Activated CD8-positive, alpha-beta memory T cell treated with anti-CD3 and anti-CD28 coated beads for 36 hours (primary cell): Measurements from ENCODE around the gene FAM234A. TPM values are rescaled to one million over a fixed set of nuclear protein-coding genes. Genes with fewer than 3 reads are reported as not detected.
"Not testable (repeated sequence)": the region's sequence is repeated elsewhere in the genome, so short reads cannot be mapped to it uniquely, and the experiment has no call there.

Experiments used
- CTCF ChIA-PET: fragments of 350-600 bp; sonication (Branson Sonifier 250); formaldehyde crosslinking; loops from one replicate; lab custom pipeline; 2021; ENCODE audit warnings: antibody characterized with exemption; lab: Charles Lee
- POLR2A ChIA-PET: fragments of 350-600 bp; sonication (Branson Sonifier 250); formaldehyde crosslinking; loops from one replicate; lab custom pipeline; 2021; ENCODE audit warnings: antibody characterized with exemption; lab: Charles Lee
- total RNA-seq, 2 experiments: library from RNA; stranded (reverse); gene quantifications; one replicate each; pipeline ENCODE4 v1.2.3, GENCODE V29; 2021

Gene FAM234A
- total RNA-seq, 2 experiments from 2014 or later: 20.6 to 21.8 TPM

DNA sequence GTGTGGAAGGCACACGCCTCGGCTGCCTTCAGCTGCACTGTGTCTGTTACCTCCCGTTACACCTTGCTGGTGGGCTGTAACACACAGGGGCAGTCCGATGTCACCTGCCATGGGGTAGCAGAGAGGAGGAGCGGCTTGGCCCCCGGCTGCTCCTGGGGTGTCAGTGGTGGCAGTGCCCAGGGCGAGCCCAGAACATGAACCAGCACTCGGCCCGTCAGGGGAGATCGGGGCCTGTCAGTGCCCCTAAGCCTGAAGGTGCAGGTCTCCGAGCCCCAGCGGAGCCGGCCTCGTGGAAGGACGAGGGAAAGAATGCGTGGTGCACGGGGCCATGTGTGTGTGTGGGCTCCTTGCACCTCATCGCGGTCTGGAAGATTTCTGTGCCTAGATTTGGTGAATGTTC lies 25.7 kb downstream of the FAM234A start:
- POLR2A ChIA-PET: no interaction called here
- CTCF ChIA-PET: no interaction called here

DNA sequence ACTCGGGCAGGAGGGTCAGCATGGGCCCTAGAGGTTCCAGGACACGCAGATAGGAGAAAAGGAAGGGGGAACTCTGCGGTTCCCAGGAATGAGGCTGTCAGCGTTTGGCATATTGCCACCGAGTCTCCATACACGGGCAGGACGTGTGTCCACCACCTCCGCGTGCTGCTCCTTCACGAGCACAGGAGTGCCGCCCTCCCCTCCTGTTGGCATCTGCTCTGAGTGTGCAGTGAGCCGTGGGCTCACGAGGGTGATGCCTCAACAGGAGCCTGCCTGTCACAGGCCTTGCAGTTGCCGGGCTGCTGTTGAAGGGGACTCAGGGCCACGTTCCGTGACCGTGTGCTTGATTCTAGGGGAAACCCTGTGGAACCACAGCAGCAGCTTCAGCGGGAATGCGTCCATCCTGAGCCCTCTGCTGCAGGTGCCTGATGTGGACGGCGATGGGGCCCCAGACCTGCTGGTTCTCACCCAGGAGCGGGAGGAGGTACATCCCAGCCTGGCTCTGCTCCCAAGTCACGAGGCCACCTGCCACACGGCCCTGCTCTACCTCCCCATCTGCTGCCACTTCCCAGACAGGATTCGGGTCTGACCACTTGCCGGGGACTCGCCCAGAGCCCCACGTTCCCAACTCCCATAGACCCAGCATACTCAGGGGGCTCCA lies 26.5 kb downstream of the FAM234A start:
- CTCF ChIA-PET: no interaction called here
- POLR2A ChIA-PET: no interaction called here

DNA sequence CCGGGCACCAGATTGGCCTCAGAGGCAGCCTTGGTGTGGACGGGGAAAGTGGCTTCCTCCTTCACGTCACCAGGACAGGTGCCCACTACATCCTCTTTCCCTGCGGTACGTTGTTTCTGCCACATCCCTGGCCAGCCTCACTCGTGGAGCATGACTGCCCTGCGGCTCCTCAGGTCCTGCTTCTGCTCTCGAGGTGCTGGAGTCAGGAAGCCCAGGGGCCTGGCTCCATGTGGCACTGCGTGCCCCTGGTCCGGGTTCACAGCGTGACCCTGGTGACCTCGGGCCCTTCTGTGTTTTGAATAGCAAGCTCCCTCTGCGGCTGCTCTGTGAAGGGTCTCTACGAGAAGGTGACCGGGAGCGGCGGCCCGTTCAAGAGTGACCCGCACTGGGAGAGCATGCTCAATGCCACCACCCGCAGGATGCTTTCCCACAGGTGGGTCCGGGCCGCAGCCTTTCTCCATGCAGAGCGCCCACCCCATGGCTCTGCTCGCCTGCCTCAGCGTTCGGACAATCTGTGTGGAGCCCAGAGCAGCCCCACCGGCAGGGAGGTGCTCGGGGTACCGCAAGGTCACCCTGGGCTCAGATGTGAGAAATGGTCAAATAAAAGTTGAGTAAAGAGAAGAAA lies 27.6 kb downstream of the FAM234A start:
- CTCF ChIA-PET: no interaction called here
- POLR2A ChIA-PET: no interaction called here

DNA sequence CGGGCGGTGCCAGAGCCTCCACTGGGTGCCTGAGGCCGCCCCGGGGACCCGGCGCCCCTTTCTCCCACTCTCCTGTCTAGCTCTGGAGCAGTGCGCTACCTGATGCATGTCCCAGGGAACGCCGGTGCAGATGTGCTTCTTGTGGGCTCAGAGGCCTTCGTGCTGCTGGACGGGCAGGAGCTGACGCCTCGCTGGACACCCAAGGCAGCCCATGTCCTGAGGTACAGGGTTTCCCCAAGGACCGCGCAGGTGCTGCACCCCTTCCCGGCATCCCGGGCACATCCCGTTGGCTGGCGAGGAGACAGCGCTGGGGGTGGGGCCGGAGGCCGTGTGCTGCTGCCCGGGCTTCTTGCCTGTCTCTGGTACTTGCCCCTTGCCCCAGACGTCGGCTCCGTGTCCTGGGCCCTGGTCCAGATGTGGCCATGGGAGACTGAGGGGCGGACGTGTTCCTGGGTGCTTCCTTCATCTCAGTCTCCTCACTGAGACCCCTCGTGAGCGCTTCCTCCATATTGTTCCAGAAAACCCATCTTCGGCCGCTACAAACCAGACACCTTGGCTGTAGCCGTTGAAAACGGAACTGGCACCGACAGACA lies 28.7 kb downstream of the FAM234A start:
- CTCF ChIA-PET: no interaction called here

DNA sequence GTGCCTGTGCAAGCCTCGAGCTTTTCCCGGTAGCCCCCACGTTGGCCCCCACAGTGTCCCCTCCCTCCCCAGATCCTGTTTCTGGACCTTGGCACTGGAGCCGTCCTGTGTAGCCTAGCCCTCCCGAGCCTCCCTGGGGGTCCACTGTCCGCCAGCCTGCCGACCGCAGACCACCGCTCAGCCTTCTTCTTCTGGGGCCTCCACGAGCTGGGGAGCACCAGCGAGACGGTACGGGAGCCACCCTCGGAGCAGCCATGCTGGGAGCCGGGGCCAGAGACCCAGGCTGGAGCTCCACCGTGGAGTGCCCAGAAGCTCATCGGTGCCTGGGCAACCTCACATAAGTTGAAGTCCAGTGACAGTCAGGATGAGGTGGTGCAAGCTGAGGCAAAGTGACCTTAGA lies 29.3 kb downstream of the FAM234A start:
- CTCF ChIA-PET: no interaction called here
- POLR2A ChIA-PET: no interaction called here

More for the DNA sequence above, 28.7 kb downstream of the FAM234A start:
- POLR2A ChIA-PET: no interaction called here

DNA sequence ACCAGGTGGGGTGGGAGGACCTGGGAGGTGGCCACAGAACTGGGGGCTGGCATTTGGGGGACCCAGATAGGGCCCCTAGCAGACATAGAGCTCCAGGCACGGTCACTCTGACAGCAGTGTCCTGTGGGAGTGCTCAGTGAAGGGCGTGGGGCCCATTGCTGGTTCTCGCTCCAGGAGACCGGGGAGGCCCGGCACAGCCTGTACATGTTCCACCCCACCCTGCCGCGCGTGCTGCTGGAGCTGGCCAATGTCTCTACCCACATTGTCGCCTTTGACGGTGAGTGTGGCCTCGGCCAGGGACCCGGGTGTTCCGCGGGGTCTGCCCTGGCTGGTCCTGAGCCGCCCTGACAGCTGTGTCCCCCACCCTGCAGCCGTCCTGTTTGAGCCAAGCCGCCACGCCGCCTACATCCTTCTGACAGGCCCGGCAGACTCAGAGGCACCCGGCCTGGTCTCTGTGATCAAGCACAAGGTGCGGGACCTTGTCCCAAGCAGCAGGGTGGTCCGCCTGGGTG lies 29.9 kb downstream of the FAM234A start:
- CTCF ChIA-PET: no interaction called here
- POLR2A ChIA-PET: no interaction called here

DNA sequence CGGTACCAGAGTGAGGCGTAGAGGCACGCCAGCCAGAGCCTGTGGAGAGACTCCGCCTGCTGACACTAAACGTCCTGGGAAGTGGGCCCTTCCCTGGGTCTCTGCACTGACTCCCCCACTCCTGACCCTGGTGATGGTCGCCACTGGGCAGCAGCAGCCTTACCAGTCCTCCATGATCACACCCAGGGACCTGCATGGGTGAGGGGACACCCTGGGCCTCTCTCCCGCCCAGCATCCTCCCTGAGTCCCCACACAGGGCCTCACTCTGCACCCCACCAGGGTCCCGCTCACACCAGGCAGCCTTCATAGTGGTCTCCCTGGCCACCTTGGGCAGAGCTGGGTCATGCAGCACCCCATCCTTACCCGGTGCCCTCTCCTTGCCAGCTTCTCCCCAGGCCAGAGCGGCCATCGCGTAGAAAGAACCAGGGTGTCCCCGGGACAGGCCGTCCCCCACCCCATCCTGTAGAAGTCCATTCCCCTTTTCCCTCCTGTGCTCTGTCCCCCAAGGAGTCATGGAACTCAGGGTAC lies 30.4 kb downstream of the FAM234A start:
- CTCF ChIA-PET: no interaction called here

DNA sequence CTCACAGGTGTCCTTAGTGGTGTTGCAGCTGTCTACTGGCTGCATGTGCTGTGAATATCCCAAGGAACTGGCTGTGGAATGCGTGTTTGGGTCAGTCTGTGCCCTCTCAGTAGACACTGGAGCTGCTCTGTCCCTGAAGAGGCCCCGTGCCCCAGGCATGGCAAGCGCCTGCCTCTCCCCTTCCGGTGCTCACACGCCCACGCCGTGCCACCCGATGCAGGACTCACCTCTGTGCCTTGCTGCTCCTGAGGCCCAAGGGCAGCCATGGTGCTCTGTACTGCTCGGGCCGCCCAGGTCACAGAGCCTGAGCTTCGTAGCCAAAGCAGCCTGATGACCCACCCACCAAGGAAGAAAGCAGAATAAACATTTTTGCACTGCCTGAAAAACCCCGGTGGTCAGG lies 31.1 kb downstream of the FAM234A start:
- POLR2A ChIA-PET: no interaction called here
- CTCF ChIA-PET: no interaction called here

More for the DNA sequence above, 30.4 kb downstream of the FAM234A start:
- POLR2A ChIA-PET: no interaction called here

DNA sequence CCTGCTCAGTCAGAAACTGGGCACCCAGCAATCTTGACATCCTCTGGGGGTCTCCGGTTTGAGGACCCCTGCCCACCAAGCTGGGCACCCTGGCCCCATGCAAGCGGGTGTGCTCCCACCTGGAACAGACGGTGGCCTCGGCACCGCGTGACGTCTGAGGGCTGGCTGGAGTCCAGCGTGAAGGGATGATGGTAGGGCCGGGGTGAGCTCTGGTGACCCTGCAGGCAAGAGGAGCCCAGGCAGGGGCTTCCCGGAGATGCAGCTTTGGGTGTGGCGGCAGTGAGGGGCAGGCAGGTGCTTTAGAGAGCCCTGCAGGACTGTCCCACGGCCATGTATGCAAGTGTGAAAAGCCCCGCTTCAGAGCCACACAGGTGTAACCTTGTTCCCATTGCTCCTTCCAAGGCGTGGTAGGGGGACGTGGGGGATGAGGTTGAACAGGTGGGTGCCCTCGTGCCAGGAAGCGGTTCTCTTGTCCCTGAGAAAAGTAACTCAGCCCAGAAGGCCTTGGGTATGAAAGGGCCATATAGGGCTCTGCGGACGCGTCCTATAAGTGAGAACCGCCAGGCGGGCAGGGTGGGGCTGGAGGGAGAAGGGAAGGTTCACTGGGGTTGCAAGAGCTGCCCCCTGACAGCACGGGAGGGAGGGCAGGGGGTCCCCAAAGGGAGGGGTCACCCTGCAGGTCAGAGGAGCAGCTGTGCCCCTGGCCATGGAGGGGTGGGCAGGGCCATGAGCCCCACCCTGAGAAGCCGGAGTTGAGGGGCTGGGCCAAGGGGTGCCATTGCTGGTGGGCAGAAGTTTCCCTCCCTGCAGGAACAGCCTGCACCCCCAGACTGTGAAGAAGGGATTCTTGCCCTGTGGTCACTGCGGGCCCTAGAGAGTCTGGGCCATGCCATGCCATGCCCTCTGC lies 31.9 kb downstream of the FAM234A start:
- POLR2A ChIA-PET: no interaction called here
- CTCF ChIA-PET: no interaction called here

DNA sequence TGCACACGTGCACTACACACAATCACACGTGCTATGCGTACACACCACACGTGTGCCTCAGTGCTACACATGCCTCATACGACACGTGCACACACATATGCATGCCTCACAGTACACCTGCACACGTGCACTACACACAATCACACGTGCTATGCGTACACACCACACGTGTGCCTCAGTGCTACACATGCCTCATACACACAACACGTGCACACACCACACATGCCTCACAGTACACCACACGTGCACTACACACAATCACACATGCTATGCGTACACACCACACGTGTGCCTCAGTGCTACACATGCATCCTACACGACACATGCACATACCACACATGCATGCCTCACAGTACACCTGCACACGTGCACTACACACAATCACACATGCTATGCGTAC lies 32.9 kb downstream of the FAM234A start:
- POLR2A ChIA-PET, CTCF ChIA-PET: not testable (repeated sequence)

DNA sequence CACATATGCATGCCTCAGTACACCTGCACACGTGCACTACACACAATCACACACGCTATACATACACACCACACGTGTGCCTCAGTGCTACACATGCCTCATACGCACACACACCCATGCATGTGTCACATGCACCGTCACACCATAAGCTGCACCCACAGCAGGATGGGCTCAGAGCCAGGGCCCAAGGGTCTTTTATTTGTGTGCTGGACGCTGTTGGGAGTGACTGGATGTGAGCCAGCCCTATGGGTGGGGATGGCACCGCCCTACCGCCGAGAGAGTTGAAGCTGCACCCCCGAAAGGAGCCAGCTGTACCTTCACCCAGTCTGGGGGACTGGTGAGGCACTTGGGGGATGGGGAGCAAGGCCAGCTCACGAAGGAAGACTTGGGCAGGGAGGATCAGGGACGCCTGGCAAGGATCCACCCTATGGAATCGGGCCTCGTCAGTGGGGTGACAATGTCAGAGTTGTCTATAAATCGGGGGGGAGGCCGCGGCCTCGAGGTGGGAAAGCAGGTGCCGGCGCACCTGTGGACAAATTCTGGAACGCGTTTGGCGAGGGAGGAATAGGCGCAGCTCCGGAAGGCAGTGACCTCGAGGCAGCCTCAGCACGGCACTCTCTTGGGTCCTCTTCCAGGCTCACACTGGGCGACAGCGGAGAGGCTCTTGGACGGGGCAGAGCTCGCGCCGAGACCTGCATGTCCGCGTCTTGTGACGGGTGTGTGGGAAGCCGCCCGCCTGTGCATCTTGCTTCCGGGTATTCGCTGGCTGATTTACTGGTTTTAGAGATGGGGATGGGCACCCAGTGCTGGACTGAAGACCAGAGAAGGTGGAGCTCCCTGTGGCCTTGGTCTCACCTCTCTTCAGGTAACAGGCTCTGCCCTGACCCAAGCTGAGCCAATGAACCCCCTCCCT lies 33.8 kb downstream of the FAM234A start:
- POLR2A ChIA-PET: no interaction called here
- CTCF ChIA-PET: interaction anchor here (1.4 kb wide), 1 partner anchor 33 kb away, joined by 3 read pairs; the partner anchor contains the start of gene FAM234A

DNA sequence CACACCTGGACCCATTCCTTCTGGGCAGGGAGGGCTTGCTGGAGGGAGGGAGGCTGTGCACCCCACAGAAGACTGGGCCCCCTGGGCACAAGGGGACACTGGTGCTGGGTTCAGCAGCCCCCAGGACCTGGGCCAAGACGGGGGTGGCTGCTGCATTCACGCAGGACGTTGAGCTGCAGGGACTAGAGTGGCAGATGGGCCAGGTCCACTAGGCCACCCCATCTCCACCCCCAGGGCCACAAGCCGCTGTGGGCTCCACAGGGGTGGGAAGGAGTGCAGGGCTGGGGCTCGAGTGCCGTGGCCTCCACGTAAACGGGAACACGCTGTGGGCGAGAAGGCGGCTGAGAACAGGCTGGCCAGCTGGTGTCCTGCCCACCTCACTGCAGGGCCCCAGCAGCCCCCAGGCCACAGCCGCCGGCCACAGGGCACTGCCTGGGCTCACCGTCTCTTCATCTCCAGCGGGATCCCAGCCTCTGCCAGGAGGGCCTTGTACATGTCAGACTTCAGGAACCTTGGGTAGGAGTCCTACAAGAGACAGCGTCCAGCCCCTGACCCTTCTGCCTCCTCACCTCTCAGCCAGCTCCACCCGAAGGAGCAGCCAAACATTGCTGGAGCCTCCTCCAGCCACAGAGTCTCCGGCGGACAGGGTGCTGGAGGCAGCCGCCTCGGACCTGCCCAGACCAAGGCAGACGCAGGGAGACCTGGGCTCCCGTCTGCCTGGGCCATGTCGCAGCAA lies 34.6 kb downstream of the FAM234A start:
- CTCF ChIA-PET: interaction anchor here (1.4 kb wide), 1 partner anchor 34 kb away, joined by 3 read pairs; the partner anchor contains the start of gene FAM234A

DNA sequence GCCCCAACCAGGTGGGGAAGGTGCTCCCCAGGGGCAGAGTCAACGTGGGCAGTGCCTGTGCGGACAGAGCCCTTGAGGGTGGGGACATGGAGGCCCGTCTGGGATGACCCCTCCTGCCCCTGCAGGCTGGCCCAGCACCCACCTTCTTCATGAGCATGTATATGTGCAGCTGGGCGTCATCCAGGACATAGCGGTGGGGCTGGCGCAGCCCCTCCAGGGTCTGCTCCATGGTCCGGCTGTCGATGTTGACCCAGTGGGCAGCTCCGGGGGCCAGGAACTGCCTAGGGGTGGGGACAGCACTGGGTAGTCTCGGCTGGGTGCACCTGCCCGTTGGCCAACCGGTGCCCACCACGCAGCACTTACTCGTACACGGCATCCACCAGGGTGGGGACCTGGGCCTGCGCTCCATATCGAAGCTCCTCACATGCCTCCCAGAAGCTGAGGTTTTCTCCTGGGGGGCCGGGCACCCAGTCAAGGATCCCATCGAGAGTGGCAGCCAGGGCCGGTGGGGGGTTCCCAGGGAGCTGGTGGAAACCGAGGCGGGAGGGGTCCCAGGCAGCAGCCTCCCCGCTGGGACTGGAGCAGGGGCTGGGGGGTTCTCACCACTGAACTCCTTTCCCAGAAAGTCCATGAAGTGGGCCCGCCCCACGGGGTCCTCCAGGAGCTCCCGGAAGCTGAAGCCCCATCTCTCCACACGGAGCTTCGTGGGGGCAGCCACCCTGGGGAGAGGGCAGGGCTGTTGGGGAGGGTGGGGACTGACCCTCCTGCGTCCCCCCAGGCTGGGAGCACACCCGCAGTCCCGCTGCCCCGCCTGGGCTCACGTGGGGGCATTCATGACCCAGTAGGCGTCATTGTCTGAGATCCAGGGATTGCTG lies 36.0 kb downstream of the FAM234A start:
- POLR2A ChIA-PET: no interaction called here

More for the DNA sequence above, 34.6 kb downstream of the FAM234A start:
- POLR2A ChIA-PET: no interaction called here

DNA sequence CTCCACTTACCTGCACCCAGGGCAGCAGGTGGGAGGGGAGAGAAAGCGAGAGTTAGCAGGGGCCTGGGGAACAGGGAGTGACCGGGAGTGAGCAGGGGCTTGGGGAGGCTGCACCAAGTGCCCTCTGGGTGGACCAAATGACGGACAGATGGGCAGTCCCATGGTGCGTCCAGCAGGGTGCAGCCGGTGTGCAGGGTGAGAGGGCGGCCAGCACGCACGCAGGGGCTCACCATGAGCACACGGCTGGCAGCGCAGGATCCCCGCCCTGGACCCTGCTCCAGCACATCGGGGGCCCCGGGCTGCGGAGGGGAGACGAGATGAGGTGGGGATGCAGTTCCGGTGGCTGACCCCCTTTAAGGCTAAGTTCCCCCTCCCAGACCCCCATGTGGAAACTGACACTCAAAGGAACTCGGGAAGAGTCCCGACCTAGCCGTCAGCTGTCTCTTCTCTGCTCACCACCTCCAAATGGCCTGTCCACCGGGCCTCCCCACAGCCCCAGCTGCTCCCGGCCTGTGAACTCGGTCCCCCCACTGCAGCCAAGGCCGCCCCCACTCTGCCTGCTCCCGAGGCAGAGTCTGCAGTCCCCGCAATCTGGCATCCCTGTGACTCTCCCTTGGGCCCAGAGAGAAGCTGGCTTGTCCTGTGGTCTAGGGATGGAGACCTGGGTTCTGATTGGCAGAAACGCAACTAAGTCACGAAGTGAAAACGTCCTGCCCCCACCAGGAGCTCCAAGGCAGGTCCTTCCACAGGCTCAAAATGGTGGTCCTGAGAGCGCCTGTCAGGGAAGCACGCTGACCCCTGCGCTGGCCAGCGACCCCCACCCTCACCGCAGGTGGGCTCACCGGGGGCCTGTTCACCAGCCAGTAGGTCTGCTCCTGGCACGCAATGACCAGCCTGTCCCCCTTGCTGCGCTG lies 38.3 kb downstream of the FAM234A start:
- CTCF ChIA-PET: no interaction called here

More for the DNA sequence above, 36.0 kb downstream of the FAM234A start:
- CTCF ChIA-PET: no interaction called here

DNA sequence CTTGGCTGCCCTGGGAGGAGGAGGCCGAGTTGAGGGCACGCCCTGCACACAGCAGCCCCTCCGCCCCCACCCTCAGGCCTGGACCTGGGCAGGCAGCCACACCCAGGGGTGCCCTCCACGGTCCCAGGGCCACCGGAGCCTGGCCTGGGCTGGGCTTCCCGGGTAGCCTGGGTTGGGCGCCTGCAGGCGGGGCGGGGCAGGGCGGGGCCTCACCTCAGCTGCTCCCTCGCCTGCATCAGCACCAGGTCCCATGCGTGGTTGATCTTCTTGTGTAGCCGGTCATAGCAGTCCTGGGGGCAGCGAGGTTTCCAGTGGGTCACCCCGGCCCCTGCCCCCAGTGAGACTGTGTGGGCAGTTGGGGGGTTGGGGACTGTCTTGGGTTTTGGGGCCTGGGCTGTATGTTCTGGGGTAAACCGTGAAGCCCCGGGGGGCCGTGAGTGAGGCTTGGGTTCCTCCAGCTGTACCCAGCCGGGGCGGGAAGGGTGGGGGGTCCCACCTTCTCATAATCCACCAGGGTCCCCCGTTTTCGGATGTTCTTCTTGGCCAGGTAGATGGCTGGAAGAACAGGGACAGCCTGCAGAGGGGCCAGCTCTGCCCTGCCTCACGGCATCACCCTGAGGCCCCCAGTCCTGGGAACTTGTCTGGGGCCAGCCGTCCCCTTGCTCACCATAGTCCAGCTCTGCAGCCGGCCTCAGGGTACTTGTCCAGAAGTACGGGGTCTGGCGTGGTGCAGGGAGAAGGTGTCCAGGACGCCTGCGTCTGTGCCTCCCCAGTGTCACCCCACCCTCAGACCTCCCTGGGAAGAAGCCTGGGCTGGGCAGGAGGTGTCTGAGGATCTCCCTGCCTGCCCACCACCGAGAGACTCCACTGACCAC lies 39.2 kb downstream of the FAM234A start:
- ChIA-PET CTCF (no interaction called here), POLR2A (no interaction called here)

More for the DNA sequence above, 38.3 kb downstream of the FAM234A start:
- POLR2A ChIA-PET: no interaction called here
